Measurements from ENCODE around the gene GDPD4.

The GDPD4 gene

DNA sequence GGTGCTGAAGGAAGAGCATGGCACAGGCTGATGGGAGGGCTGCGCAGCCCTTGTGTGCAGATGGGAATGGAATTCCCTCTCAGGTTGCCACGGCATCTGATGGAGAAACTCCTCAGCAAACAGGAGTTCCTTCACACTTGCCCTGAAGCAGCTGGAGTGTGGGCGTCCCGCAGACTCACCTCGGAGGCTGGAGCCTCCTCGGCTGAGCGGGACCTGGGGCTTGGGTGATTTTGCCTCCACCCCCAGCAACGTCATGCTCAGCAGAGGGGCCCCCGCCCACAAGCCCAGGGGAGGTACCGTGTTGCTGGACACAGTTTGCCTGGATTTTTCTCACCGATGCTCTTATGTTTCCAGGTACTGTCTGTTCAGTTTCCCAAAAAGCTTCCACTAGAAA, 110.1 kb downstream of the GDPD4 start:
- Histone ChIP-seq H3K27ac (ENCODE audit: low read length) (no peak overlapping the region), H3K4me3 (ENCODE audit: low read length) (0 out of 2 replicates have a peak overlapping the region, but pooled peaks have one; percentile 25)

GRCh38 chr11:77190331-77191075, 111.0 kb downstream of the GDPD4 start:
- H3K4me1 ChIP-seq (ENCODE audit: insufficient read depth, low read length): no peaks in the 10 kb centered on the region
- H3K36me3 ChIP-seq (ENCODE audit: insufficient read depth, low read depth, low read length): no peaks in the 10 kb centered on the region
- no peak overlapping the region for H3K4me3 ChIP-seq (ENCODE audit: low read length)
- H3K9ac ChIP-seq (ENCODE audit: low read depth, low read length): no peak overlapping the region
- H3K27ac ChIP-seq (ENCODE audit: low read length): no peak overlapping the region
- no peaks in the 10 kb centered on the region for H3K27me3 ChIP-seq (ENCODE audit: insufficient read depth, low read length)
- H3K9me3 ChIP-seq (ENCODE audit: insufficient read depth, low read depth, low read length): 0 out of 2 replicates have a peak, but pooled peaks cover 4% of the 10 kb centered on the region

More for the DNA sequence above, 110.1 kb downstream of the GDPD4 start:
- Histone ChIP-seq H3K36me3 (ENCODE audit: insufficient read depth, low read depth, low read length) (no peaks in the 10 kb centered on the region), H3K27me3 (ENCODE audit: insufficient read depth, low read length) (no peaks in the 10 kb centered on the region), H3K4me1 (ENCODE audit: insufficient read depth, low read length) (no peaks in the 10 kb centered on the region), H3K9me3 (ENCODE audit: insufficient read depth, low read depth, low read length) (0 out of 2 replicates have a peak, but pooled peaks cover 4% of the 10 kb centered on the region), H3K9ac (ENCODE audit: low read depth, low read length) (no peak overlapping the region)

- no peak overlapping the region for H3K4me3 ChIP-seq (ENCODE audit: low read length)
- H3K9ac ChIP-seq (ENCODE audit: low read depth, low read length): no peak overlapping the region
- no peaks in the 10 kb centered on the region for H3K36me3 ChIP-seq (ENCODE audit: insufficient read depth, low read depth, low read length)
- no peaks in the 10 kb centered on the region for H3K27me3 ChIP-seq (ENCODE audit: insufficient read depth, low read length)
- no peak overlapping the region for H3K27ac ChIP-seq (ENCODE audit: low read length)
- 0 out of 2 replicates have a peak, but pooled peaks cover 4% of the 10 kb centered on the region for H3K9me3 ChIP-seq (ENCODE audit: insufficient read depth, low read depth, low read length)
- H3K4me1 ChIP-seq (ENCODE audit: insufficient read depth, low read length): no peaks in the 10 kb centered on the region
Measured at GRCh38 chr11:77189588-77190210, 111.8 kb downstream of the GDPD4 start.

DNA sequence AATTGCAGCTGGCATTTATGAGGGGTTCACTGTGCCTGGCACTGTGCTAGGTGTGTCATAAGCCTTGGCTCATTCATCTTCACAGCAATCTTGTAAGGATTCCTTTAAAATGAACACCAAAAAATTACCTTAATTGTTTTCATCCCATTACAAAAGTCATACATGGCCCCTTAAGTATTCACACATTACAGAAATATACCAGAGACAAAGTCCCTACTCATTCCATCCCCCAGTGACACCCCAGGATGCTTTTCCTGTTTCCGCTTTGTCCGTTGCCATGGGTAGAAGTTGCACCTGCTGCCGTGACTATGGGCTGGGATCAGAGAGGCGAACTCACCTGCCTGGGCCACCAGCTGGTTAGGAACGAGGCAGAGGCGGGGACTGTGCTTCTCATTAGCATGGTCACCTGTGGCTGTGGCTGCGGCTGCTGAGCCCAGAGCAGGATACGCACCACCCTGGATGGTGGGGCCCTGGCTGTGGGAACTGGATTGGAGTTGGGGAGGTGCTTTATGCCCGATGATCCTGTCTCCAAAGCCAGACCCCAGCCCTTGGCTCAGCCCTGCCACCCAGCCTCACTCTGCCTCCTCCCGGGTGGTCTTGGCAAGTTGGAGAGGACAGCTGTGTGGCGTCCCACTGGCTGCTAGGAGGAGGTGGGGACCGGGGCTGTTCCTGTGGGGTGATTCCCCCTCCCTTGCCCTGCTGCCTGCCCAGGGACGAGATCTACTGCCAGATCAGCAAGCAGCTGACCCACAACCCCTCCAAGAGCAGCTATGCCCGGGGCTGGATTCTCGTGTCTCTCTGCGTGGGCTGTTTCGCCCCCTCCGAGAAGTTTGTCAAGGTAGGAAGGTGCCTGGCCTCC, 112.6 kb downstream of the GDPD4 start:
- H3K27ac ChIP-seq (ENCODE audit: low read length): no peak overlapping the region
- no peaks in the 10 kb centered on the region for H3K27me3 ChIP-seq (ENCODE audit: insufficient read depth, low read length)
- no peaks in the 10 kb centered on the region for H3K4me1 ChIP-seq (ENCODE audit: insufficient read depth, low read length)
- H3K9ac ChIP-seq (ENCODE audit: low read depth, low read length): no peak overlapping the region
- H3K4me3 ChIP-seq (ENCODE audit: low read length): no peak overlapping the region
- 0 out of 2 replicates have a peak, but pooled peaks cover 4% of the 10 kb centered on the region for H3K9me3 ChIP-seq (ENCODE audit: insufficient read depth, low read depth, low read length)
- H3K36me3 ChIP-seq (ENCODE audit: insufficient read depth, low read depth, low read length): no peaks in the 10 kb centered on the region

DNA sequence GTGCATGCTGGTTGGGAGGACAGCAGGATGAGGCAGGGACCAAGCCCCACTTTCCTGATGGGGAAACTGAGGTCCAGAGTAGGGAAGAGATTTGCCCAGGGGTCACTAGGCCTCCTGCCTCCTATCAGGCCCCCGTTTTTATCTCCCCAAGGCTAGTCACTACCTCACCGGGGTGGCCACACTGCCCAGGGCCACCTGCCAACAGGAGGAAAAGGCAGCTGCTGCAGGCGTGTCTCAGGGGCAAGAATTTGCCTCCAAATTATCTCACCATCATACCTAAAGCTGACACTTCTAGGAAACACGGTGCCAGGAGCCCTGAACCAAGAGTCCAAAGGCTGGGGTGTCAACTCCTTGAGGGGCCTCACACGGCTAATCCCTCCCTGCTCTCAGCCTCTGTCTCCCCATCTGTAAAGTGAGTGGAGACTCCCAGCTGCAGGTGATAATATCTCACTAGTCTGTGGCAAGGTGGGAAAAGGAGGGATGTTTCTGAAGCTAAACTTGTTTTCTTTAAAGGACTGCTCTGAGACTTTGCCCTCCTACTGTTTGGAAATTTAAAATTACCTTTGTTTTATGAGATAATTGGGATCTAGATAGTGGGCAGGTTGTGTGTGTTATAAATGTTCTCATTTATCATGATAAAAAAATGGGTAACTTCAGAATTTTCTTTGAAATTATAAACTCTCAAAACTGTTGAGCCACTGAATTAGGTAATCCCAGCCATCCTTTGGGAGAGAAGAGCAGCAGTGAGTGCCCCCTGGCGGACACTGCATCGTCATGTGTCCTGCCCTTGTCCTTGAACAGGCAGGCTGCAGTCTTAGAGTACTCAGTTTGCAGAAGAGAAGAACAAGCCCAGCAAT, 113.5 kb downstream of the GDPD4 start:
- Histone ChIP-seq H3K36me3 (ENCODE audit: insufficient read depth, low read depth, low read length) (no peaks in the 10 kb centered on the region), H3K27ac (ENCODE audit: low read length) (no peak overlapping the region), H3K9ac (ENCODE audit: low read depth, low read length) (no peak overlapping the region), H3K4me3 (ENCODE audit: low read length) (no peak overlapping the region), H3K27me3 (ENCODE audit: insufficient read depth, low read length) (no peaks in the 10 kb centered on the region), H3K4me1 (ENCODE audit: insufficient read depth, low read length) (no peaks in the 10 kb centered on the region), H3K9me3 (ENCODE audit: insufficient read depth, low read depth, low read length) (0 out of 2 replicates have a peak, but pooled peaks cover 4% of the 10 kb centered on the region)

DNA sequence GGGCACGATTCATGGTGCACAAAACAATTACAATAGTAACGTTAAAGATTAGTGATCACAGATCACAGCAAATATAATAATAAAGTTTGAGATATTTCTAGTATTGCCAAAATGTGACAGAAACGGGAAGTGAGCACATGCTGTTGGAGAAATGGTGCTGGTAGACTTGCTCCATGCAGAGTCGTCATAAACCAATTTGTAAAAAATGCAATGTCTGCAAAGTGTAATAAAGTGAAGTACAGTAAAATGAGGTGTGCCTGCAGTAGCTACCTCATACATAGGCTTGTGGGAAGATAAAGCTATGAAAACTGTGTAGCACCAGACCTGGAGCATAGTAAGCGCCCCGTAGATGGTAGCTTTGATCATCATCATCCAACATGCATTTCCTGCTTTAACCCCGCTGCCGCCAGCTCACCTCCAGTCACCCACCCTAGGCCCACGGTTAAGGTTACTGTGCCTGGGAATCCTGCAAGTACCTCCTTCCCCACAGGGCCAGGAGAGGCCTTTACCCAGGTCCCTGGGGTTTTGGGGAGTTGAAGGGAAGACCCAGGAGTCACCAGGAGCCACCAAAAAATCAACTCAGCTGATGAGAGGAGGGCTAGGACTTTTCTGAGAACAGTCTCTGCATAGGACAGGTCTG, 114.3 kb downstream of the GDPD4 start:
- Histone ChIP-seq H3K4me3 (ENCODE audit: low read length) (no peak overlapping the region), H3K9ac (ENCODE audit: low read depth, low read length) (no peak overlapping the region), H3K4me1 (ENCODE audit: insufficient read depth, low read length) (no peaks in the 10 kb centered on the region), H3K9me3 (ENCODE audit: insufficient read depth, low read depth, low read length) (no peaks in the 10 kb centered on the region), H3K27me3 (ENCODE audit: insufficient read depth, low read length) (no peaks in the 10 kb centered on the region), H3K36me3 (ENCODE audit: insufficient read depth, low read depth, low read length) (no peaks in the 10 kb centered on the region), H3K27ac (ENCODE audit: low read length) (no peak overlapping the region)

DNA sequence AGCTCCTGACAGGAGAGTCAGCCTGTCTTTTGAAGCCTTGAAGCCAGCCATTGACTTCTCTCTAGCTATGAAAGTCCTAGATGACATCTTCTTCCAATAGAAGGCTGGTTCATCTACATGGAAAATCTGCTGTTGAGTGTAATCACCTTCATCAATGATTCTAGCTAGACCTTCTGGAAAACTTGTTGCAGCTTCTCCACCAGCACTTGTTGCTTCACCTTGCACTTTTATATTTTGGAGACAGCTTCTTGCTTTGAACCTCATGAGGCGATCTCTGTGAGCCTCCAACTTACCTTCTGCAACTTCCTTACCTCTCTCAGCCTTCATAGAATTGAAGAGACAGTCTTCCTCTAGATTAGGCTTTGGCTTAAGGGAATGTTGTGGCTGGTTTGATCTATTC, 115.2 kb downstream of the GDPD4 start:
- Histone ChIP-seq H3K9ac (ENCODE audit: low read depth, low read length) (no peak overlapping the region), H3K36me3 (ENCODE audit: insufficient read depth, low read depth, low read length) (no peaks in the 10 kb centered on the region), H3K4me3 (ENCODE audit: low read length) (no peak overlapping the region), H3K4me1 (ENCODE audit: insufficient read depth, low read length) (no peaks in the 10 kb centered on the region), H3K27me3 (ENCODE audit: insufficient read depth, low read length) (no peaks in the 10 kb centered on the region), H3K27ac (ENCODE audit: low read length) (no peak overlapping the region), H3K9me3 (ENCODE audit: insufficient read depth, low read depth, low read length) (no peaks in the 10 kb centered on the region)

DNA sequence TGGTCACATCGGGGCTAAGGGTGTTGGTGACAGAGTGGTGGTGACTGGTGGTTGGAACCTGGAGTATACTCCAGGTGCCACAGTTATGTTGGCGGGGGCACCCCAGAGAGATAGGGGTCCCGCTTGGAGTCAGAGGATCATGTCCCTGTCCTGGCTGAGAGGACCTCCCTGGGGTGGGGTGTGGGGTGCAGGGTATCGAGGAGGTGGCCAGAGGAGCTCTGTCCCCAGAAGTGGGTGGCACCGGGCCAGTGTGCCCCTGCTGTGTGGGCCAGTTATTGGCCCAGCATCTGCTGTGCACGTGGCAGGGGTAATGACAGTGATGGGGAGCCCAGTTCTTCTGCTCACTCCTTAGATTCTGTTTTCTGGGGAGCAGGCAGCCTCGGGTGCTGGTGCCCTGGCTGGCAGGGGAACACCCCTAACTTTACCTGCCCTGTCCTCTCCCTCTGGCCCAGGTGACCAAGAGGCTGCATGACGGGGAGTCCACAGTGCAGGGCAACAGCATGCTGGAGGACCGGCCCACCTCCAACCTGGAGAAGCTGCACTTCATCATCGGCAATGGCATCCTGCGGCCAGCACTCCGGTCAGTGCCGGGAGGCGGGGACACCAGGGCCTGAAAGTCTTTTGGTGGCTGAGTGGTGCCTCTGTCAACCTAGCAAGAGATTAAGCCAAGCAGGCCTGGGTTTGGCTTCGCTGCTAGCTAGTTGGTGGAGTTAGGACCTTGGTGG, 117.2 kb downstream of the GDPD4 start:
- Histone ChIP-seq H3K9me3 (ENCODE audit: insufficient read depth, low read depth, low read length) (no peaks in the 10 kb centered on the region), H3K4me3 (ENCODE audit: low read length) (no peak overlapping the region), H3K27ac (ENCODE audit: low read length) (no peak overlapping the region), H3K36me3 (ENCODE audit: insufficient read depth, low read depth, low read length) (no peaks in the 10 kb centered on the region), H3K4me1 (ENCODE audit: insufficient read depth, low read length) (no peaks in the 10 kb centered on the region), H3K27me3 (ENCODE audit: insufficient read depth, low read length) (no peaks in the 10 kb centered on the region), H3K9ac (ENCODE audit: low read depth, low read length) (no peak overlapping the region)

- Histone ChIP-seq H3K4me1 (ENCODE audit: insufficient read depth, low read length) (no peaks in the 10 kb centered on the region), H3K9me3 (ENCODE audit: insufficient read depth, low read depth, low read length) (no peaks in the 10 kb centered on the region), H3K4me3 (ENCODE audit: low read length) (no peak overlapping the region), H3K9ac (ENCODE audit: low read depth, low read length) (no peak overlapping the region), H3K27me3 (ENCODE audit: insufficient read depth, low read length) (no peaks in the 10 kb centered on the region), H3K27ac (ENCODE audit: low read length) (no peak overlapping the region), H3K36me3 (ENCODE audit: insufficient read depth, low read depth, low read length) (no peaks in the 10 kb centered on the region)
Measured at GRCh38 chr11:77183431-77183984, 118.0 kb downstream of the GDPD4 start.

All from iPS-20b (cell line).